Activated T-cell treated with anti-CD3 and anti-CD28 coated beads, Interleukin-2, amount 50 U/mL, for 48 hours (primary cell): Measurements from ENCODE around the gene RAB7B.
A peak's percentile ranks its signal among the peaks of the same experiment; 100 is the strongest.

Experiments
- DNase-seq, 2 experiments: peaks; one replicate each; pipeline ENCODE4 v3.0.0-alpha.2; 2020

The RAB7B gene

DNA sequence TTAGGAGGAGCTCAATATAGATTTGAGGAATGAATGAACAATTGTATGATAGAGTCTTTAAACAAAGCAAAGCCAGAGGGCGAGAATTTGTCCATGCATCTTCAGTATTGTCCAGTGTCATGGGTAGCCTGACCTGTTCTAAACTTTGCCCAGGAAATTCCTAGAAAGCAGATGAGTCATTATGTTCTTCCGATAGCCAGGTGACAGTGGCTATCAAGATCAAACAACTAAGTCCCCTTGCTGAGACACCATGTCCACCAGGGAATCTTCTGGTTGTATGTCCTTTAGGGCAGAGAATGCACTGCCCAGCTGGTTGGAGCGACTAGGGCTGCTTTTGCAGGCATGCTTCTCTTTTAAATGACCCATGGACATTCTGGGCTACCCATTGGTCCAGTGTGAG lies 58.1 kb downstream of the RAB7B start:
- no peak for DNase-seq

DNA sequence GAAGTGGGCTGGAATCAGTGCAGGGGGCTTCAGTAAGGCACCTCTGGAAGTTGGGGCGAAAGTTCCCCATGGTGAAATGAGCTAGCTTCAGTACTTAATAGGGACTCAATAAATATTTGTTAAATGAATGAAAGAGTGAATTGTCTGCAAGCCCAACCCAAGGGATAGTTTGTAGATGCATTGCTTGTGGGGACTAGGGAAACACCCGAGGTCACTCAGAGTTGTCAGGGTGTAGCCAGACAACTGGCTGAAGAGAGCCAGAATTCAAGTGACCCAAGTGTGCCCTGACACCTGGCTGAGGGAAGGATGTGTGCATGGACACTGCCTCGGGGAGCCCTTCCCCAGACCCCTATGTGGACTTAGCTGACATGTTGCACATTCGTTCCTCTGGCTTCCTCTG lies 58.7 kb downstream of the RAB7B start:
- no peak for DNase-seq

DNA sequence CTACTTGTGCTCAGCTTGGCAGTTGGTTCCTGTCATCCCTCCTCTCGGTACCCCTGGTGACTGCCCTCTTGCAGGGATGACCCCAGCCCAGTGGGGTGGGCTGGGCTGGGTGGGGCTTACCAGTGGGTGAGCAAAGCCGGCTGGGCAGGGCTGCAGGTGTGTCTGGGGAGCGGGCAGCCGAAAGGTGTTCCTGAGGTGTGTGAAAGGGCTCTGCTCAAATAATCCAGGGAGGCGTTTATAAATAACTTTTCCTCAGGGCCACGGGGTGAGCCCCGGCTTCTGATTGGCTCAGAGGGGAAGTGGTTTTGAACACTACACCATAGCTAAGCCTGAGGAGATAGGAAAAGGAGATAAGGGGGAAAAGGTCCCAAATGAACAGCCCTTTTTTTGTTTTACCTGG lies 60.0 kb downstream of the RAB7B start, which contains the start of gene SLC26A9:
Gene SLC26A9, minus strand, starts transcription at position 212 of the 400 bp plus-strand sequence. CDS start 7,636 bp downstream, outside the sequence.
- no peak for DNase-seq

- no peak for DNase-seq
These were observed 60.5 kb downstream of the RAB7B start for GRCh38 chr1:205942631-205943159.

DNA sequence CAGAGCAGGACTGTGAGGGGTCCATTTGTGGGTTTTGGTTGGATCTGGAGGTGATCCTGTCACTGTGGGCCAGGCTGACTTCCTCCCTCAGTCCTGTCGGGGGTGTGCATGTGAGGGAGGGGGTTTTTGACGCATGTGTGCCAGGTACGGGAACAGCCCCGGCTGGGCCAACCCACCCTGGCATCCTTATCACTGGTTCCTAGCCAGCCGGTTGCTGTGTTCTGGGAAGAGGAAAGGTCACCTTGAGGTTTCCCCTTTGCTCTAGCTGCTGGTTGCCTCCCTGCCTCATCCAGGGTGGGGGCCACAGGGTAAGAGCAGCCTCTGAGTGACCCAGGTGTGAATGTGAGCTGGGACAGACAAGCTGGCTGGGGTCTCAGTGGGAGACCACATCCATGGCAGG lies 62.5 kb downstream of the RAB7B start:
- no peak for DNase-seq

GRCh38 chr1:205939690-205940330 lies 63.4 kb downstream of the RAB7B start:
- DNase-seq, result peak; percentile 28 to 29

- DNase-seq, result no peak
These were observed 64.5 kb downstream of the RAB7B start for GRCh38 chr1:205938682-205939081.

- no peak for DNase-seq
These were observed 66.2 kb downstream of the RAB7B start for GRCh38 chr1:205936846-205937586.

GRCh38 chr1:205936311-205936710 lies 66.9 kb downstream of the RAB7B start:
- no peak for DNase-seq

DNA sequence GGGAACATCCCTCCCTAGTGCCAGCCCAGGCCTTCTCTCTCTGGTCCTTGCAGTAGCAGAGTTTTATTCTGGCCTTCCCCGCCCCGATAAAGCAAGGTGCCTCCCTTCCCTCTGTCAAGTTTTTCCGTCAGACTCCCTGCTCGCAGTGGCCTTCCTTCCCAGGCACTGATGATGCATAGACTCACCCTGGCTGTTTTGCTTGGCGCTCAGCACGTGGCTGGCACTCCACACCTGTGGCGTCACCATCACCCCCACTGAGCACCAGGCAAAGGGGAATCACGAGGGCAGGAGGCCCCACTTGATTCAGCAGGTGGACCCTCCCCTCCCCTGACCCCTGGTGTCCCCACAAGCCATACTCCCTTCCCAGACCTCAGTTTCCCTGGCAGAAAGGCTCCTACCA lies 67.3 kb downstream of the RAB7B start:
- DNase-seq, result no peak

GRCh38 chr1:205934788-205935187 lies 68.4 kb downstream of the RAB7B start:
- DNase-seq, result no peak

- DNase-seq, result no peak
These were observed 69.2 kb downstream of the RAB7B start for GRCh38 chr1:205933671-205934618.

- DNase-seq, result no peak
These were observed 70.4 kb downstream of the RAB7B start for GRCh38 chr1:205932776-205933175.

DNA sequence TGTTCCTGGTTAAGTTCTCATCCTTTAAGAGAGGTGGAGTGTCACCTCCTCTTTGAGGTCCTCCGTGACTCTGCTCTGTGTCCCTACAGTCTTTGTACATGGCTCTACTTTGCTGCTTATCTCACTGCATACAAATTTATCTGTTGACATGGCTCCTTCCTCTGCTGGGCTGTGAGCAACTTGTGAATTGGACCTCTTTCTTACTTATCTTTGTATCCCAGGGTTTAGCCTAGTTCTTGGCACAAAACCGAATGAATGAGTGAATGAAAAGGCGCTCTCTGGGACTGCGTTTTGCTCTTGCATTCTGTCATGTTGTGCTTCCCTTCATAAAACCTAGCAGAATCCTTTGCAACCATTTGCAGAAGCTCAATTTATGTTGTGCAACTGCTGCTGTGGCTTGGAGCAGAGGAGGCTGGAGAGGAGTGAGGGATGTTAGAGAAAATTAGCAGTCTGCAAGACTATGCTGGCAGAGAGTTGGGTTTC lies 72.4 kb downstream of the RAB7B start:
- no peak for DNase-seq

DNA sequence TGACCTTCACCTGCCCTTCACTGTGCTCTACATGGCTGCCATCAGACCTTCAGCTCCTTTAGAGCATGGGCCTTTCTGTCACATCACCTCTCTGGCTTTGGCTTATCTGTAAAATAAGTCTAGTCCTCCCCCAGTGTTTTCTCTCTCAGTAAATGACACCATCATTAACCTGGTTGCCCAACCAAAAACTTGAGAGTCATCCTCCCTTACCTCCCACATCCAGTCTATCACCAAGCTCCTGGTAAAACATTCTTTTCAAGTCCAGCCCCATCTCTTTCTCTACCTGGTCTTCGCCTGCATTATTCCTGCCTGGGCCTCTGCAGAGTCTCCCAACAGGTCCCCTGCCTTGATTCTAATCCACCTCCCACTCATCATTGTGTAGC lies 73.0 kb downstream of the RAB7B start:
- DNase-seq, result no peak

- no peak for DNase-seq
These were observed 73.5 kb downstream of the RAB7B start for GRCh38 chr1:205929496-205930194.

GRCh38 chr1:205928317-205928716 lies 74.9 kb downstream of the RAB7B start:
- DNase-seq, result no peak

DNA sequence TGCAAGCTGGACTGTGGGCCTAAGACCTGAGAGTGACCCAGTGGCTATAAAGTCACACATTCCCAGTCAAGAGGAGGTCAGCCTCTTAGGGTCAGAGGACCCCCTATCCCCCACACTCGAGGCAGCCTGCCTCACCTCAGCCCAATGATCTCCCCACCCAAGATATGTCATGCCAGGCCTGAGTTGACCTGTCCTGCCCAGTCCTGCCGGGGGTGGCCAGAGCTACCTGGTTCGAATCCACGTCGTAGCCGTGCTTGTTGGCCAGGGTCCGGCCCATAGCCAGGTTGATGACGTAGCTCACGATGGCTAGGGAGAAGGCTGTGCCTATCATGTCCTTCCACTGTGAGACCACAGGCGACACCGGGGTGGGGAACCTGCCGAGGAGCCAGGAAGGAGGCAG lies 75.5 kb downstream of the RAB7B start:
- DNase-seq, result no peak

DNA sequence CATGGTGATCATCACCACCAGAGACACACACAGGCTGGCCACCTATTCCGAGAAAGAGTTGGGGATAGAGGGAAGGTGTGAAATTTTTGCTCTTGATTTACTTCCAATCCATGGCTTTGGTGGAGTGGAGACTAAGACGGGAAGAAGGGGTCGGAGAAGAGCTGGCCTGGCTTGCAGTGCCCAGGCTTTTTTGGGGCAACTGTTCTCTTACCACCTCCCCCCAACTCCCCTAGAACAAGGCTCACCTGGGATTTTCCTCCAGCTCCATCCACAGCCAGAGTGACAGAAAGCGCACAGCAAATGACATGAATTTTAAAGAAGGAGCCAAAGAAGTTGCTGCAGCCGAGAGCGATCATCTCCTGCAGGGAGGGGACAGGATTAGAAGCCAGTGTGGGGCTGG lies 75.9 kb downstream of the RAB7B start:
- no peak for DNase-seq
